Heart left ventricle (tissue), 16 donors: Measurements from ENCODE around the gene ART3. TPM values are rescaled to one million over a fixed set of nuclear protein-coding genes. Genes with fewer than 3 reads are reported as not detected.
A peak's percentile ranks its signal among the peaks of the same experiment; 100 is the strongest.

Experiments
- ATAC-seq, 4 donors: fragments of 200-7000 bp; cut with Tn5 transposase; one replicate each; pipeline ENCODE4 v1.9.1; 2020 to 2022; ENCODE audit warnings: moderate library complexity in 4 of 4, mild to moderate bottlenecking in 3 of 4, moderate number of reproducible peaks in 1 of 4
- DNase-seq, 5 donors: peaks; one replicate each; pipeline ENCODE4 v3.0.0-alpha.2; 2020
- H3K27ac ChIP-seq, 12 donors: fragments of 200-600 bp; sonication (generic) in 4 of 12; one replicate each; pipeline versions ENCODE4 v1.5.0 to v1.8.0; 2016 to 2022; ENCODE audit warnings: mild to moderate bottlenecking in 2 of 12
- H3K27me3 ChIP-seq, 9 donors: fragments of 200-600 bp; sonication (generic) in 2 of 9; one replicate each; pipeline versions ENCODE4 v1.5.1 to v1.8.0; 2016 to 2022; ENCODE audit warnings: mild to moderate bottlenecking in 3 of 9
- H3K36me3 ChIP-seq, 9 donors: fragments of 200-600 bp; sonication (generic) in 2 of 9; one replicate each; pipeline versions ENCODE4 v1.5.0 to v1.8.0; 2018 to 2022; ENCODE audit warnings: mild to moderate bottlenecking in 2 of 9
- H3K4me1 ChIP-seq, 12 donors: fragments of 200-600 bp; sonication (generic) in 4 of 12; one replicate each; pipeline versions ENCODE4 v1.5.0 to v1.8.0; 2016 to 2022; ENCODE audit warnings: mild to moderate bottlenecking in 3 of 12
- H3K4me3 ChIP-seq, 12 donors: fragments of 200-600 bp; sonication (generic) in 4 of 12; one replicate each; pipeline versions ENCODE4 v1.5.0 to v1.8.0; 2017 to 2022; ENCODE audit warnings: mild to moderate bottlenecking in 9 of 12, moderate library complexity in 4 of 12
- H3K9me3 ChIP-seq, 12 donors: fragments of 200-600 bp; sonication (generic) in 4 of 12; one replicate each; pipeline versions ENCODE4 v1.5.0 to v1.8.0; 2016 to 2022; ENCODE audit warnings: mild to moderate bottlenecking in 1 of 12
- CTCF ChIP-seq, 12 donors: fragments of 200-600 bp; sonication (generic) in 4 of 12; IDR thresholded peaks; one replicate each; pipeline versions ENCODE4 v1.5.0 to v1.8.0; 2018 to 2022; ENCODE audit warnings: antibody characterized with exemption in 12 of 12, mild to moderate bottlenecking in 5 of 12
- POLR2A ChIP-seq, 2 donors: fragments of 450-650 bp; IDR thresholded peaks; one replicate each; pipeline ENCODE4 v1.6.1; 2017; ENCODE audit warnings: antibody characterized with exemption in 2 of 2, mild to moderate bottlenecking in 2 of 2, moderate library complexity in 2 of 2
- WGBS, 4 donors: extraction: QIAGEN DNeasy Blood & Tissue Kit in 2 of 4; methylation state at CpG; one replicate each; pipeline versions ENCODE4 v1.1.5 to v1.1.7; 2013 to 2018; 5-methylcytosine and 5-hydroxymethylcytosine counted together
- intact Hi-C, 10 donors: fragments of 100-400 bp; cut with DNase I; formaldehyde crosslinking; loops; one replicate each; pipeline versions ENCODE4 v1.11.1 to v1.14.2; 2022
- polyA plus RNA-seq, 2 donors: library from polyadenylated mRNA; stranded (reverse); fragments of 200-250 nt; gene quantifications; one replicate each; pipeline ENCODE4 v1.2.3, GENCODE V29; 2013
- total RNA-seq, 9 donors: library from RNA; depleted of rRNA in 2 of 9; stranded (reverse); fragments of >200 nt in 2 of 9; fragmentation: NEBNext Ultra II Directional in 3 of 9; extraction: Animal tissue kit (Norgen Biotek cat#: 25700) in 3 of 9; gene quantifications; one replicate each; pipeline versions ENCODE4 v1.1.0 to v1.2.4, GENCODE V29; 2016 to 2023
- donor health status: ischemic (EF 13 %, LVEDD 7.1; RV severe dilation, severe dysfunction).
- donor health status: healthy with polysubstance abuse.
- donor health status: DM: no; HTN: yes; CAD: no.
- donor health status: DM: no; HTN: no; CAD: no.
- donor health status: ischemic (EF 25% LVEDD 6.9; RV normal size, moderate dysfunction).
- donor health status: ischemic (EF 25% LVEDD 5.7; RV mildly dilated, moderate dysfunction).
- donor health status: healthy.
- donor health status: DM: yes; HTN: yes; CAD: no.
- donor health status: ischemic (EF 35%, LVEDD 5.7; RV mildly dilated, moderate dysfunction).
- donor health status: nonischemic (EF 11% LVEDD 7.7; RV severe dilation, severe dysfunction).
- donor health status: DM: yes; HTN: yes; CAD: no.
- donor health status: PGD.
- donor health status: ischemic (EF 29% LVEDD 5.4; RV normal size, mild dysfunction).
- donor health status: nonischemic (EF 23%, LVEDD 6.1; RV moderate dilation, normal function).

Gene ART3
- total and polyA plus RNA-seq, 11 donors: 38.8 to 230 (median 73.4) TPM

GRCh38 chr4:76061982-76062381 lies 12.5 kb upstream of the ART3 start:
- no peak overlapping the region for H3K4me3 ChIP-seq
- peaks cover 0 to 14% (median 0%) of the 10 kb centered on the region in 12 donors for H3K4me1 ChIP-seq
- peaks cover 0 to 4% (median 0%) of the 10 kb centered on the region in 9 donors for H3K27me3 ChIP-seq
- TF ChIP-seq POLR2A (IDR thresholded peaks at IDR 0.05) (no peak), CTCF (IDR thresholded peaks at IDR 0.05) (no peak)
- no peak overlapping the region for H3K27ac ChIP-seq
- WGBS, 4 donors: 53 to 70% (median 63%) methylated on average over 1 of the region's 1 CpG
- intact Hi-C loops: loop anchor here in 3 of 10 donors (2.0 to 10.0 kb wide), 3 partner anchors 63 to 147 kb away; no protein-coding TSS in a partner anchor
- ATAC-seq (no peak), DNase-seq (no peak)
- no peaks in the 10 kb centered on the region for H3K9me3 ChIP-seq
- no peaks in the 10 kb centered on the region for H3K36me3 ChIP-seq

GRCh38 chr4:76066546-76066945 lies 8.0 kb upstream of the ART3 start:
- Histone ChIP-seq H3K4me3 (no peak overlapping the region), H3K36me3 (no peaks in the 10 kb centered on the region), H3K9me3 (no peaks in the 10 kb centered on the region), H3K27me3 (no peaks in the 10 kb centered on the region), H3K27ac (no peak overlapping the region), H3K4me1 (no peaks in the 10 kb centered on the region)
- no peak for TF ChIP-seq POLR2A (IDR thresholded peaks at IDR 0.05)
- TF ChIP-seq CTCF (IDR thresholded peaks at IDR 0.05): no peak
- intact Hi-C loops: loop anchor here in 6 of 10 donors (2.0 to 10.0 kb wide), 4 partner anchors 68 to 152 kb away; no protein-coding TSS in a partner anchor
- ATAC-seq (peak in 1 of 4 donors; percentile 18), DNase-seq (no peak)
- WGBS, 4 donors: 69 to 79% (median 74%) methylated on average over 2 to 3 of the region's 3 CpGs

GRCh38 chr4:76067652-76068286 lies 6.7 kb upstream of the ART3 start:
- DNase-seq (peak in 4 of 5 donors; percentile 62 to 74 (median 70)), ATAC-seq (peak; percentile 39 to 87 (median 80))
- Histone ChIP-seq H3K36me3 (no peaks in the 10 kb centered on the region), H3K4me3 (no peak overlapping the region), H3K27ac (no peak overlapping the region), H3K4me1 (peaks cover 0 to 4% (median 0%) of the 10 kb centered on the region in 12 donors), H3K27me3 (no peaks in the 10 kb centered on the region), H3K9me3 (no peaks in the 10 kb centered on the region)
- intact Hi-C loops: loop anchor here (1.0 to 10.0 kb wide), 7 partner anchors 69 to 153 kb away; no protein-coding TSS in a partner anchor
- TF ChIP-seq POLR2A (IDR thresholded peaks at IDR 0.05) (no peak), CTCF (IDR thresholded peaks at IDR 0.05) (peak; percentile 77 to 96 (median 92))
- WGBS, 4 donors: 0 to 1% (median 0%) methylated on average over 2 of the region's 2 CpGs

- intact Hi-C loops: loop anchor here in 1 of 10 donors (10.0 kb wide), 1 partner anchor 158 kb away; no protein-coding TSS in a partner anchor
- H3K27ac ChIP-seq: peak overlapping the region in 1 of 12 donors; percentile 7
These were observed 1.7 kb upstream of the ART3 start for GRCh38 chr4:76072760-76073159.

More at GRCh38 chr4:76072760-76073159, 1.7 kb upstream of the ART3 start:
- H3K4me3 ChIP-seq: no peak overlapping the region
- 58 to 71% (median 69%) methylated on average over 4 of the region's 4 CpGs for WGBS, 4 donors
- ATAC-seq (no peak), DNase-seq (no peak)
- H3K36me3 ChIP-seq: no peaks in the 10 kb centered on the region
- H3K4me1 ChIP-seq: peaks cover 0 to 26% (median 6%) of the 10 kb centered on the region in 12 donors
- H3K9me3 ChIP-seq: no peaks in the 10 kb centered on the region
- no peaks in the 10 kb centered on the region for H3K27me3 ChIP-seq
- TF ChIP-seq POLR2A (IDR thresholded peaks at IDR 0.05) (no peak), CTCF (IDR thresholded peaks at IDR 0.05) (no peak)
